ENCODE measurements around the gene TNFRSF25. TPM values are rescaled to one million over a fixed set of nuclear protein-coding genes. Genes with fewer than 3 reads are reported as not detected.
A peak's percentile ranks its signal among the peaks of the same experiment; 100 is the strongest.
"Not testable (repeated sequence)": the region's sequence is repeated elsewhere in the genome, so short reads cannot be mapped to it uniquely, and the experiment has no call there.

The TNFRSF25 gene
- total RNA-seq, 1 experiment from 2014 or later, result 19.5 TPM

- ATAC-seq; POLR2A ChIA-PET; H3K27ac Mint-ChIP-seq; H3K4me3 Mint-ChIP-seq; H3K9me3 Mint-ChIP-seq; H3K36me3 Mint-ChIP-seq; DNase-seq (ENCODE audit: low spot score): not testable (repeated sequence)
- CTCF ChIA-PET, result interaction anchor here (1.6 kb wide), 1 partner anchor 21 kb away, joined by 6 read pairs; no protein-coding TSS in a partner anchor
- TF ChIP-seq ZNF121 (CRISPR knock-in tag; IDR thresholded peaks at IDR 0.05), result peak; percentile 86
- Mint-ChIP-seq H3K27me3 (ENCODE audit: low read depth) (peaks cover 24% of the 10 kb centered on the region), H3K4me1 (peaks cover 36% of the 10 kb centered on the region)
These were observed 27.9 kb upstream of the TNFRSF25 start for GRCh38 chr1:6493834-6494223.

GRCh38 chr1:6491966-6492365 is 26.0 kb upstream of the TNFRSF25 start:
- Mint-ChIP-seq H3K27ac (0 out of 2 replicates have a peak overlapping the region, but pooled peaks have one; percentile 77), H3K27me3 (ENCODE audit: low read depth) (peaks cover 15% of the 10 kb centered on the region), H3K36me3 (no peaks in the 10 kb centered on the region), H3K4me3 (peak overlapping the region; percentile 77), H3K9me3 (no peaks in the 10 kb centered on the region), H3K4me1 (peaks cover 34% of the 10 kb centered on the region)
- ATAC-seq (no peak), DNase-seq (ENCODE audit: low spot score) (no peak)
- ChIA-PET CTCF (interaction anchor here (1.2 to 10.3 kb wide), 10 partner anchors 11 to 154 kb away, joined by 3 to 179 read pairs (median 6); no protein-coding TSS in a partner anchor), POLR2A (no interaction called here)
- TF ChIP-seq MYBL2 (CRISPR knock-in tag; IDR thresholded peaks at IDR 0.05) (no peak), ETV6 (CRISPR knock-in tag; IDR thresholded peaks at IDR 0.05) (no peak), JAZF1 (CRISPR knock-in tag; IDR thresholded peaks at IDR 0.05) (no peak), GTF2I (CRISPR knock-in tag; conservative IDR thresholded peaks at IDR 0.05) (no peak), ZBTB21 (CRISPR knock-in tag; IDR thresholded peaks at IDR 0.05; ENCODE audit: borderline replicate concordance) (no peak), ZBTB43 (CRISPR knock-in tag; IDR thresholded peaks at IDR 0.05) (no peak), RORB (CRISPR knock-in tag; IDR thresholded peaks at IDR 0.05) (no peak), JUN (CRISPR knock-in tag; IDR thresholded peaks at IDR 0.05) (no peak), ZNF281 (CRISPR knock-in tag; IDR thresholded peaks at IDR 0.05) (no peak), ZNF121 (CRISPR knock-in tag; IDR thresholded peaks at IDR 0.05) (no peak), NFE2L1 (CRISPR knock-in tag; IDR thresholded peaks at IDR 0.05) (no peak), ATF2 (CRISPR knock-in tag; IDR thresholded peaks at IDR 0.05; ENCODE audit: borderline replicate concordance, low read depth) (no peak), OVOL2 (CRISPR knock-in tag; IDR thresholded peaks at IDR 0.05; ENCODE audit: borderline replicate concordance) (no peak), CBFB (CRISPR knock-in tag; IDR thresholded peaks at IDR 0.05; ENCODE audit: low read depth) (no peak)
- TF ChIP-seq, protein P1, sequence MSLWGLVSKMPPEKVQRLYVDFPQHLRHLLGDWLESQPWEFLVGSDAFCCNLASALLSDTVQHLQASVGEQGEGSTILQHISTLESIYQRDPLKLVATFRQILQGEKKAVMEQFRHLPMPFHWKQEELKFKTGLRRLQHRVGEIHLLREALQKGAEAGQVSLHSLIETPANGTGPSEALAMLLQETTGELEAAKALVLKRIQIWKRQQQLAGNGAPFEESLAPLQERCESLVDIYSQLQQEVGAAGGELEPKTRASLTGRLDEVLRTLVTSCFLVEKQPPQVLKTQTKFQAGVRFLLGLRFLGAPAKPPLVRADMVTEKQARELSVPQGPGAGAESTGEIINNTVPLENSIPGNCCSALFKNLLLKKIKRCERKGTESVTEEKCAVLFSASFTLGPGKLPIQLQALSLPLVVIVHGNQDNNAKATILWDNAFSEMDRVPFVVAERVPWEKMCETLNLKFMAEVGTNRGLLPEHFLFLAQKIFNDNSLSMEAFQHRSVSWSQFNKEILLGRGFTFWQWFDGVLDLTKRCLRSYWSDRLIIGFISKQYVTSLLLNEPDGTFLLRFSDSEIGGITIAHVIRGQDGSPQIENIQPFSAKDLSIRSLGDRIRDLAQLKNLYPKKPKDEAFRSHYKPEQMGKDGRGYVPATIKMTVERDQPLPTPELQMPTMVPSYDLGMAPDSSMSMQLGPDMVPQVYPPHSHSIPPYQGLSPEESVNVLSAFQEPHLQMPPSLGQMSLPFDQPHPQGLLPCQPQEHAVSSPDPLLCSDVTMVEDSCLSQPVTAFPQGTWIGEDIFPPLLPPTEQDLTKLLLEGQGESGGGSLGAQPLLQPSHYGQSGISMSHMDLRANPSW (CRISPR knock-in tag; conservative IDR thresholded peaks at IDR 0.05; ENCODE audit: low read depth), result no peak
- TF ChIP-seq, protein P2, sequence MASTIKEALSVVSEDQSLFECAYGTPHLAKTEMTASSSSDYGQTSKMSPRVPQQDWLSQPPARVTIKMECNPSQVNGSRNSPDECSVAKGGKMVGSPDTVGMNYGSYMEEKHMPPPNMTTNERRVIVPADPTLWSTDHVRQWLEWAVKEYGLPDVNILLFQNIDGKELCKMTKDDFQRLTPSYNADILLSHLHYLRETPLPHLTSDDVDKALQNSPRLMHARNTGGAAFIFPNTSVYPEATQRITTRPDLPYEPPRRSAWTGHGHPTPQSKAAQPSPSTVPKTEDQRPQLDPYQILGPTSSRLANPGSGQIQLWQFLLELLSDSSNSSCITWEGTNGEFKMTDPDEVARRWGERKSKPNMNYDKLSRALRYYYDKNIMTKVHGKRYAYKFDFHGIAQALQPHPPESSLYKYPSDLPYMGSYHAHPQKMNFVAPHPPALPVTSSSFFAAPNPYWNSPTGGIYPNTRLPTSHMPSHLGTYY (CRISPR knock-in tag; IDR thresholded peaks at IDR 0.05), result no peak
- TF ChIP-seq, protein P3, sequence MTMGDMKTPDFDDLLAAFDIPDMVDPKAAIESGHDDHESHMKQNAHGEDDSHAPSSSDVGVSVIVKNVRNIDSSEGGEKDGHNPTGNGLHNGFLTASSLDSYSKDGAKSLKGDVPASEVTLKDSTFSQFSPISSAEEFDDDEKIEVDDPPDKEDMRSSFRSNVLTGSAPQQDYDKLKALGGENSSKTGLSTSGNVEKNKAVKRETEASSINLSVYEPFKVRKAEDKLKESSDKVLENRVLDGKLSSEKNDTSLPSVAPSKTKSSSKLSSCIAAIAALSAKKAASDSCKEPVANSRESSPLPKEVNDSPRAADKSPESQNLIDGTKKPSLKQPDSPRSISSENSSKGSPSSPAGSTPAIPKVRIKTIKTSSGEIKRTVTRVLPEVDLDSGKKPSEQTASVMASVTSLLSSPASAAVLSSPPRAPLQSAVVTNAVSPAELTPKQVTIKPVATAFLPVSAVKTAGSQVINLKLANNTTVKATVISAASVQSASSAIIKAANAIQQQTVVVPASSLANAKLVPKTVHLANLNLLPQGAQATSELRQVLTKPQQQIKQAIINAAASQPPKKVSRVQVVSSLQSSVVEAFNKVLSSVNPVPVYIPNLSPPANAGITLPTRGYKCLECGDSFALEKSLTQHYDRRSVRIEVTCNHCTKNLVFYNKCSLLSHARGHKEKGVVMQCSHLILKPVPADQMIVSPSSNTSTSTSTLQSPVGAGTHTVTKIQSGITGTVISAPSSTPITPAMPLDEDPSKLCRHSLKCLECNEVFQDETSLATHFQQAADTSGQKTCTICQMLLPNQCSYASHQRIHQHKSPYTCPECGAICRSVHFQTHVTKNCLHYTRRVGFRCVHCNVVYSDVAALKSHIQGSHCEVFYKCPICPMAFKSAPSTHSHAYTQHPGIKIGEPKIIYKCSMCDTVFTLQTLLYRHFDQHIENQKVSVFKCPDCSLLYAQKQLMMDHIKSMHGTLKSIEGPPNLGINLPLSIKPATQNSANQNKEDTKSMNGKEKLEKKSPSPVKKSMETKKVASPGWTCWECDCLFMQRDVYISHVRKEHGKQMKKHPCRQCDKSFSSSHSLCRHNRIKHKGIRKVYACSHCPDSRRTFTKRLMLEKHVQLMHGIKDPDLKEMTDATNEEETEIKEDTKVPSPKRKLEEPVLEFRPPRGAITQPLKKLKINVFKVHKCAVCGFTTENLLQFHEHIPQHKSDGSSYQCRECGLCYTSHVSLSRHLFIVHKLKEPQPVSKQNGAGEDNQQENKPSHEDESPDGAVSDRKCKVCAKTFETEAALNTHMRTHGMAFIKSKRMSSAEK (CRISPR knock-in tag; IDR thresholded peaks at IDR 0.05; ENCODE audit: borderline replicate concordance), result no peak
- TF ChIP-seq, protein P4, sequence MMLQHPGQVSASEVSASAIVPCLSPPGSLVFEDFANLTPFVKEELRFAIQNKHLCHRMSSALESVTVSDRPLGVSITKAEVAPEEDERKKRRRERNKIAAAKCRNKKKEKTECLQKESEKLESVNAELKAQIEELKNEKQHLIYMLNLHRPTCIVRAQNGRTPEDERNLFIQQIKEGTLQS (CRISPR knock-in tag; conservative IDR thresholded peaks at IDR 0.05), result no peak
